GM21723 (cell line): ENCODE data around the gene PXN.

Experiments used
- ATAC-seq: cut with Tn5 transposase; IDR thresholded peaks from one replicate; pipeline ENCODE4 v1.9.1; 2021; ENCODE audit warnings: mild to moderate bottlenecking, moderate library complexity; ENCODE audit not compliant: unreplicated experiment

The PXN gene

GRCh38 chr12:120181991-120182631 lies 83.4 kb downstream of the PXN start:
- no peak for ATAC-seq

GRCh38 chr12:120180975-120181374 lies 84.6 kb downstream of the PXN start:
- no peak for ATAC-seq

GRCh38 chr12:120175537-120175936 lies 90.0 kb downstream of the PXN start:
- no peak for ATAC-seq

GRCh38 chr12:120175062-120175461 lies 90.5 kb downstream of the PXN start:
- ATAC-seq: no peak

GRCh38 chr12:120172053-120172452 lies 93.5 kb downstream of the PXN start:
- no peak for ATAC-seq

GRCh38 chr12:120170631-120171030 lies 94.9 kb downstream of the PXN start:
- no peak for ATAC-seq

GRCh38 chr12:120169946-120170345 lies 95.6 kb downstream of the PXN start:
- no peak for ATAC-seq

- ATAC-seq: no peak
Measured at GRCh38 chr12:120168337-120168736, 97.2 kb downstream of the PXN start.

- ATAC-seq: no peak
Measured at GRCh38 chr12:120167529-120168095, 97.9 kb downstream of the PXN start.

GRCh38 chr12:120164293-120164692 lies 101.2 kb downstream of the PXN start:
- no peak for ATAC-seq

- ATAC-seq: no peak
Measured at GRCh38 chr12:120162763-120163162, 102.8 kb downstream of the PXN start.

GRCh38 chr12:120161852-120162251 lies 103.7 kb downstream of the PXN start:
- ATAC-seq: no peak
